ENCODE measurements around the gene NSRP1. TPM values are rescaled to one million over a fixed set of nuclear protein-coding genes. Genes with fewer than 3 reads are reported as not detected.
A peak's percentile ranks its signal among the peaks of the same experiment; 100 is the strongest.

Gene NSRP1
- total and polyA plus RNA-seq, 10 of the 15 experiments (the other 5 are each of a cell fraction or from before 2014, with no cell fraction given), result 12.5 to 69.7 (median 37.8) TPM

- no peak for TF ChIP-seq CUX1 (IDR thresholded peaks at IDR 0.05; ENCODE audit: insufficient replicate concordance, low read depth, low read length)
- no peak for TF ChIP-seq GABPA (IDR thresholded peaks at IDR 0.05; ENCODE audit: low read depth)
- TF ChIP-seq SKIL (IDR thresholded peaks at IDR 0.05; ENCODE audit: low read depth, poor library complexity, severe bottlenecking), result peak; percentile 74
- peak; percentile 59; the same call in 1 of the 2 replicates for TF ChIP-seq BMI1 (IDR thresholded peaks at IDR 0.05; ENCODE audit: borderline replicate concordance)
- no peak for TF ChIP-seq SMC3 (IDR thresholded peaks at IDR 0.05; ENCODE audit: borderline replicate concordance, low read length)
- no peak for TF ChIP-seq ATF3 (IDR thresholded peaks at IDR 0.05; ENCODE audit: borderline replicate concordance, extremely low read depth, low read depth, low read length)
- TF ChIP-seq DPF2 (IDR thresholded peaks at IDR 0.05), result peak; percentile 77
- TF ChIP-seq ZBTB4 (CRISPR knock-in tag; IDR thresholded peaks at IDR 0.05), result no peak
- TF ChIP-seq SIX5 (IDR thresholded peaks at IDR 0.05; ENCODE audit: low read depth, low read length, severe bottlenecking), result no peak
- no peak for TF ChIP-seq STAT1 (conservative IDR thresholded peaks at IDR 0.05)
- no peak for TF ChIP-seq HCFC1 (IDR thresholded peaks at IDR 0.05; ENCODE audit: low read length)
- TF ChIP-seq ZZZ3 (IDR thresholded peaks at IDR 0.05; ENCODE audit: control insufficient read depth, insufficient read length, low read depth), result no peak
- TF ChIP-seq ZNF274 (IDR thresholded peaks at IDR 0.05; ENCODE audit: insufficient read depth, insufficient read length), result no peak
- 0 out of 4 replicates have a peak, but pooled peaks of 1 of the 2 experiments have one; percentile 16 for TF ChIP-seq ETV6 (conservative IDR thresholded peaks at IDR 0.05 in 1 of 2, IDR thresholded peaks at IDR 0.05 in 1 of 2; ENCODE audit: borderline replicate concordance in 1 of 2, low read depth in 1 of 2)
- TF ChIP-seq USF2 (IDR thresholded peaks at IDR 0.05; ENCODE audit: borderline replicate concordance, low read depth, low read length), result no peak
- TF ChIP-seq SP1 (IDR thresholded peaks at IDR 0.05; ENCODE audit: low read depth, low read length), result no peak
- TF ChIP-seq JUNB (IDR thresholded peaks at IDR 0.05), result no peak
- peak; percentile 92 for TF ChIP-seq MEF2A (IDR thresholded peaks at IDR 0.05; ENCODE audit: insufficient read depth, low read depth, low read length)
- peak; percentile 81 for TF ChIP-seq NR2F1 (conservative IDR thresholded peaks at IDR 0.05)
Measured at GRCh38 chr17:30208214-30208613, 91.6 kb downstream of the NSRP1 start (continued).
